GM12872 (cell line): Measurements from ENCODE around the gene ZBTB25.

Experiments used
- CTCF ChIP-seq: IDR thresholded peaks from 3 replicates; pipeline ENCODE4 v1.5.1; 2011; ENCODE audit warnings: low read depth, mild to moderate bottlenecking, low read length, moderate library complexity; ENCODE audit not compliant: insufficient read depth

Gene ZBTB25

GRCh38 chr14:64468451-64468850 is 35.2 kb downstream of the ZBTB25 start:
- TF ChIP-seq CTCF, result no peak

- no peak for TF ChIP-seq CTCF
Observed at GRCh38 chr14:64467566-64467965, 36.1 kb downstream of the ZBTB25 start.

GRCh38 chr14:64467101-64467500 is 36.5 kb downstream of the ZBTB25 start:
- TF ChIP-seq CTCF, result no peak

GRCh38 chr14:64465831-64466554 is 37.6 kb downstream of the ZBTB25 start:
- TF ChIP-seq CTCF, result no peak

- no peak for TF ChIP-seq CTCF
Observed at GRCh38 chr14:64465191-64465822, 38.3 kb downstream of the ZBTB25 start, which contains the start of gene AKAP5. Gene AKAP5, plus strand, starts transcription at chr14:64465499. Its CDS starts 2,896 bp downstream, at chr14:64468395.

GRCh38 chr14:64464651-64465050 is 39.0 kb downstream of the ZBTB25 start:
- TF ChIP-seq CTCF, result no peak

- TF ChIP-seq CTCF, result no peak
Observed at GRCh38 chr14:64463873-64464272, 39.8 kb downstream of the ZBTB25 start.
